Measurements from ENCODE around the gene PPP1R11.

DNA sequence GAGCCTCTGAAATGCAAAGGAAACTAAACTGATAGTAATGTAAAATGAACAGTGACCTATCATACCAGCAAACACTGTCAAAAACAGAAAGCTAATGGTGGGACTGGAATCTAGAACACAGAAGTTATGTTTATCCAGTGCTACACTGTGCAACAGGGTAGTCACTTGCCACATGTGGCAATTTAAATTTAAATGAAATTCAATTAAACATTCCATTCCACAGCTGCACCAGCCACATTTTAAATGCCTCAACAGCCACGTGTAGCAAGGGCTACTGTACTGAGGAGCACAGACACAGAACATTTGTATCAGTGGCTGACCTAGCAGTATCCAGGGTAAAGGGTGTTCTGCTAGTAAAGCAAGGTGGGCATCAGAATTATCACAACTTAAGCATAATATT lies 11.5 kb upstream of the PPP1R11 start:
- TF ChIP-seq POLR2A (IDR thresholded peaks at IDR 0.05) (no peak), CTCF (IDR thresholded peaks at IDR 0.05) (no peak)

Measured in body of pancreas (tissue), 4 donors.